OCI-LY7 (cell line): Measurements from ENCODE around the gene EXOC4.

ENCODE experiments used
- CTCF ChIP-seq: fragments of 200-600 bp; sonication (generic); conservative IDR thresholded peaks from 2 replicates; pipeline ENCODE4 v1.5.1; 2014; ENCODE audit warnings: mild to moderate bottlenecking, antibody characterized with exemption, low read length, moderate library complexity, mixed read lengths
- EZH2phosphoT487 ChIP-seq: fragments of 200-600 bp; sonication (generic); IDR thresholded peaks from 2 replicates; pipeline ENCODE4 v1.6.1; 2018; ENCODE audit warnings: low read depth, borderline replicate concordance, mild to moderate bottlenecking, mixed run types, antibody characterized with exemption, low read length, moderate library complexity, mixed read lengths

DNA sequence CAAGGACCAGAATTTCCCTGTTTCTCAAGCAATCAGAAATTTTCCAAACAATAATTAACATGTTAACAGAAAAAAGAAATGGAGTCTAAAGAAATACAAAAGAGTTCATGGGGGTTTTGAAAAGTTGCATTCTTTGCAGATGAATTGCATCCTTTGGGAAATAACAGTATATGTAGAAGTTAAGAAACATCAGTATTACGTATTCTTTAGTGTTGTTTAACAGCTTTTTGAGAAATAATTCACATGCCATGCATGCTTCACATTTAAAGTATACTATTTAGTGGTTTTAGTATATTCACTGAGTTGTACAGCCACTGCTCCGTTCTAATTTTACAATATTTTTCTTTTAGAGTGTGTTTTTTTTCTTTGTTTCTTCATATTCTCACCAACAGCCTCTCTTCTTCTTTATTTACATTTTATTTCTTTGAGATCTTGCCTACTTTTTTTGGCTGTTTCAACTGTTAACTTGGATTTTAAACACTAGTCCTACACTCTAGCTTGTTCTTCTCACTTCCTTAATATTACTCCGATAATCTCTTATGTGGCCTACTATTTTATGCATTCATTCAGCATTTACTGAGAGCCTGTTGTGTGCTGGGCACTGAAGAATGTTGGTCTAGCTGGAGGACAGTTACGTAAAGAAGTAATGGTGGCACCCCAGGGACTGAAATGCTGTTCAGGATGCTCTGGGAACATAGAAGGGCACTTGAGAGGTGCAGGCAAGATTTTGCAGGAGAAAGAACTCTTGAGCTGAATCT, 330.1 kb downstream of the EXOC4 start:
- TF ChIP-seq CTCF (no peak), EZH2phosphoT487 (no peak)
